Gastrocnemius medialis (tissue), 4 donors: ENCODE data around the gene PRIMPOL.

Experiments used
- CTCF ChIP-seq, 5 experiments: fragments of 450-650 bp in 3 of 5; fragments of 200-600 bp in 2 of 5; sonication (generic) in 2 of 5; IDR thresholded peaks in 4 of 5; conservative IDR thresholded peaks in 1 of 5; 1 replicate in 4 of 5; 2 replicates in 1 of 5; pipeline ENCODE4 v1.5.1; 2016 to 2019; ENCODE audit warnings: antibody characterized with exemption in 5 of 5, mild to moderate bottlenecking in 3 of 5, moderate library complexity in 3 of 5
- POLR2A ChIP-seq, 2 donors: fragments of 450-650 bp; IDR thresholded peaks; one replicate each; pipeline ENCODE4 v1.6.1; 2017; ENCODE audit warnings: antibody characterized with exemption in 2 of 2, mild to moderate bottlenecking in 2 of 2, moderate library complexity in 2 of 2

- TF ChIP-seq CTCF (IDR thresholded peaks at IDR 0.05 in 4 of 5, conservative IDR thresholded peaks at IDR 0.05 in 1 of 5) (no peak), POLR2A (IDR thresholded peaks at IDR 0.05) (no peak)
Observed at GRCh38 chr4:184669251-184669650, 19.7 kb downstream of the PRIMPOL start.
